H9 (cell line): ENCODE measurements around the gene SLC24A4. TPM values are rescaled to one million over a fixed set of nuclear protein-coding genes. Genes with fewer than 3 reads are reported as not detected.

Source experiments
- DNase-seq: peaks from one replicate; pipeline ENCODE4 v3.0.0-alpha.2; 2017
- H2AFZ ChIP-seq: one replicate; pipeline ENCODE4 v1.6.1; 2013; ENCODE audit warnings: mild to moderate bottlenecking, low read length, control low read depth, moderate library complexity
- H2AK5ac ChIP-seq: 2 replicates; pipeline ENCODE4 v1.6.1; 2013; ENCODE audit warnings: low read length, control low read depth, mixed read lengths; ENCODE audit not compliant: insufficient read length
- H2BK120ac ChIP-seq: one replicate; pipeline ENCODE4 v1.6.1; 2013; ENCODE audit warnings: low read depth, mild to moderate bottlenecking, low read length, control low read depth, inconsistent platforms; ENCODE audit not compliant: poor library complexity, severe bottlenecking
- H2BK12ac ChIP-seq: 2 replicates; pipeline ENCODE4 v1.6.1; 2013; ENCODE audit warnings: low read length, control low read depth, mixed read lengths, low read depth; ENCODE audit not compliant: insufficient read length
- H2BK15ac ChIP-seq: 2 replicates; pipeline ENCODE4 v1.6.1; 2013; ENCODE audit warnings: low read depth, low read length, control low read depth
- H2BK20ac ChIP-seq: one replicate; pipeline ENCODE4 v1.6.1; 2013; ENCODE audit warnings: low read depth, mild to moderate bottlenecking, low read length, control low read depth, inconsistent platforms; ENCODE audit not compliant: poor library complexity, severe bottlenecking
- H2BK5ac ChIP-seq: 2 replicates; pipeline ENCODE4 v1.6.1; 2013; ENCODE audit warnings: low read length, control low read depth, mixed read lengths; ENCODE audit not compliant: insufficient read length
- H3K14ac ChIP-seq: 2 replicates; pipeline ENCODE4 v1.6.1; 2013; ENCODE audit warnings: low read length, control low read depth; ENCODE audit not compliant: insufficient read depth
- H3K18ac ChIP-seq: 2 replicates; pipeline ENCODE4 v1.6.1; 2013; ENCODE audit warnings: low read depth, mild to moderate bottlenecking, mixed read lengths, low read length, control low read depth; ENCODE audit not compliant: insufficient read length
- H3K23ac ChIP-seq: 2 replicates; pipeline ENCODE4 v1.6.1; 2013; ENCODE audit warnings: low read length, control low read depth, mixed read lengths, low read depth; ENCODE audit not compliant: insufficient read length
- H3K23me2 ChIP-seq: 2 replicates; pipeline ENCODE4 v1.6.1; 2013; ENCODE audit warnings: low read depth, mild to moderate bottlenecking, mixed read lengths, low read length, control low read depth; ENCODE audit not compliant: insufficient read length, poor library complexity, severe bottlenecking
- H3K27ac ChIP-seq: 2 replicates; pipeline ENCODE4 v1.5.1; 2013; ENCODE audit warnings: low read length, control low read depth, mixed read lengths, low read depth; ENCODE audit not compliant: insufficient read length
- H3K27me3 ChIP-seq: 2 replicates; pipeline ENCODE4 v1.6.1; 2013; ENCODE audit warnings: low read length, control low read depth, inconsistent platforms; ENCODE audit not compliant: insufficient read depth
- H3K4ac ChIP-seq: 2 replicates; pipeline ENCODE4 v1.6.1; 2013; ENCODE audit warnings: low read depth, mild to moderate bottlenecking, control low read depth, inconsistent platforms, low read length, moderate library complexity
- H3K4me1 ChIP-seq: 2 replicates; pipeline ENCODE4 v1.6.1; 2013; ENCODE audit warnings: low read length, control low read depth, inconsistent platforms; ENCODE audit not compliant: insufficient read depth
- H3K4me2 ChIP-seq: 2 replicates; pipeline ENCODE4 v1.6.1; 2013; ENCODE audit warnings: low read length, control low read depth, mixed read lengths; ENCODE audit not compliant: insufficient read length, insufficient read depth
- H3K56ac ChIP-seq: 2 replicates; pipeline ENCODE4 v1.6.1; 2013; ENCODE audit warnings: low read depth, mild to moderate bottlenecking, mixed read lengths, low read length, control low read depth; ENCODE audit not compliant: insufficient read length
- H3K79me1 ChIP-seq: 2 replicates; pipeline ENCODE4 v1.6.1; 2013; ENCODE audit warnings: low read depth, mild to moderate bottlenecking, moderate library complexity, low read length, control low read depth, inconsistent platforms; ENCODE audit not compliant: insufficient read depth, poor library complexity, severe bottlenecking
- H3K79me2 ChIP-seq: 2 replicates; pipeline ENCODE4 v1.6.1; 2013; ENCODE audit warnings: low read length, control low read depth, inconsistent platforms; ENCODE audit not compliant: insufficient read depth
- H3K9ac ChIP-seq: 2 replicates; pipeline ENCODE4 v1.6.1; 2013; ENCODE audit warnings: low read length, control low read depth, mixed read lengths; ENCODE audit not compliant: insufficient read length; ENCODE audit errors: extremely low read depth
- H3K9me3 ChIP-seq: one replicate; pipeline ENCODE4 v1.6.1; 2013; ENCODE audit warnings: low read depth, low read length, inconsistent platforms; ENCODE audit not compliant: control insufficient read depth
- H3T11ph ChIP-seq: one replicate; pipeline ENCODE4 v1.6.1; 2013; ENCODE audit warnings: mild to moderate bottlenecking, low read length, control low read depth, inconsistent platforms
- H4K20me1 ChIP-seq: one replicate; pipeline ENCODE4 v1.6.1; 2013; ENCODE audit not compliant: control insufficient read depth, insufficient read length, insufficient read depth
- H4K5ac ChIP-seq: 2 replicates; pipeline ENCODE4 v1.6.1; 2013; ENCODE audit warnings: low read depth, mild to moderate bottlenecking, mixed read lengths, low read length, control low read depth; ENCODE audit not compliant: insufficient read length
- H4K8ac ChIP-seq: replicated peaks from 2 replicates; pipeline ENCODE4 v1.6.1; 2013; ENCODE audit warnings: low read length, control low read depth, mixed read lengths, low read depth; ENCODE audit not compliant: insufficient read length
- H4K91ac ChIP-seq: 2 replicates; pipeline ENCODE4 v1.6.1; 2013; ENCODE audit warnings: low read depth, mild to moderate bottlenecking, moderate library complexity, mixed read lengths, low read length, control low read depth; ENCODE audit not compliant: insufficient read length
- H3K27ac Mint-ChIP-seq, 3 experiments: 2 replicates in 2 of 3; 3 replicates in 1 of 3; pipeline ENCODE4 v1.8.0; 2020 to 2021; ENCODE audit warnings: mixed read lengths in 3 of 3, mild to moderate bottlenecking in 1 of 3, moderate library complexity in 1 of 3
- H3K27me3 Mint-ChIP-seq: 2 replicates; pipeline ENCODE4 v1.8.0; 2021; ENCODE audit warnings: low read depth, mild to moderate bottlenecking, moderate library complexity, mixed read lengths
- H3K36me3 Mint-ChIP-seq, 3 experiments: 2 replicates in 2 of 3; 3 replicates in 1 of 3; pipeline ENCODE4 v1.8.0; 2020 to 2021; ENCODE audit warnings: low read depth in 3 of 3, mixed read lengths in 3 of 3; ENCODE audit not compliant: insufficient read depth in 1 of 3
- H3K4me1 Mint-ChIP-seq, 2 experiments: 2 replicates each; pipeline ENCODE4 v1.8.0; 2020; ENCODE audit warnings: mixed read lengths in 2 of 2
- H3K4me3 Mint-ChIP-seq, 2 experiments: 2 replicates in 1 of 2; 3 replicates in 1 of 2; pipeline ENCODE4 v1.8.0; 2020 to 2021; ENCODE audit warnings: mild to moderate bottlenecking in 2 of 2, mixed read lengths in 2 of 2, moderate library complexity in 1 of 2
- H3K9me3 Mint-ChIP-seq, 2 experiments: 2 replicates in 1 of 2; 3 replicates in 1 of 2; pipeline ENCODE4 v1.8.0; 2020; ENCODE audit warnings: mild to moderate bottlenecking in 2 of 2, mixed read lengths in 2 of 2, moderate library complexity in 1 of 2
- CTCF ChIP-seq: fragments of 200-600 bp; sonication (generic); conservative IDR thresholded peaks from 3 replicates; pipeline ENCODE4 v1.8.0; 2021; ENCODE audit warnings: antibody characterized with exemption, mild to moderate bottlenecking
- WGBS: extraction: QIAGEN DNeasy Blood & Tissue Kit; methylation state at CpG from one replicate; pipeline ENCODE4 v1.1.7; 2013; ENCODE audit warnings: missing lambda C conversion rate, low lambda C conversion rate, mixed read lengths; ENCODE audit not compliant: insufficient read length; ENCODE audit errors: extremely low coverage; 5-methylcytosine and 5-hydroxymethylcytosine counted together
- total RNA-seq: library from RNA; stranded (reverse); gene quantifications from 2 replicates; pipeline ENCODE4 v1.2.1, GENCODE V29; 2021

The SLC24A4 gene
- total RNA-seq, 1 experiment from 2014 or later, result 0.24 TPM

- H3K27ac ChIP-seq, result no peak overlapping the region
- H3K27me3 Mint-ChIP-seq, result peaks cover 3% of the 10 kb centered on the region; the same call in 1 of the 2 replicates
- no peak overlapping the region for H2BK20ac ChIP-seq
- no peaks in the 10 kb centered on the region for H3K9me3 ChIP-seq
- H3K4me1 ChIP-seq, result no peaks in the 10 kb centered on the region
- H2AFZ ChIP-seq, result no peak overlapping the region
- no peaks in the 10 kb centered on the region for H3K9me3 Mint-ChIP-seq
- H3K18ac ChIP-seq, result no peak overlapping the region
- no CpG with 5 or more reads among the region's 17 CpGs for WGBS
- H3K4ac ChIP-seq, result no peak overlapping the region
- no peak overlapping the region for H3K4me3 Mint-ChIP-seq
- no peak overlapping the region for H3T11ph ChIP-seq
- H2BK5ac ChIP-seq, result no peak overlapping the region
- H4K91ac ChIP-seq, result no peak overlapping the region
- H3K4me1 Mint-ChIP-seq, result peaks cover 5 to 6% of the 10 kb centered on the region in 2 experiments; a peak in 2 of 4 replicates
- no peak overlapping the region for H3K56ac ChIP-seq
- H2BK12ac ChIP-seq, result no peak overlapping the region
- H3K36me3 Mint-ChIP-seq, result no peaks in the 10 kb centered on the region
- no peaks in the 10 kb centered on the region for H4K20me1 ChIP-seq
- no peaks in the 10 kb centered on the region for H3K79me1 ChIP-seq
- no peak for DNase-seq
- no peak overlapping the region for H3K23ac ChIP-seq
- H4K8ac ChIP-seq, result no peak overlapping the region
- H3K14ac ChIP-seq, result no peak overlapping the region; the same call in 1 of the 2 replicates
- H3K27me3 ChIP-seq, result no peaks in the 10 kb centered on the region
- no peak for TF ChIP-seq CTCF
- no peak overlapping the region for H4K5ac ChIP-seq
- H3K27ac Mint-ChIP-seq, result no peak overlapping the region
- no peaks in the 10 kb centered on the region for H3K23me2 ChIP-seq
- no peak overlapping the region for H3K4me2 ChIP-seq
- no peak overlapping the region for H2BK120ac ChIP-seq
- H2BK15ac ChIP-seq, result no peak overlapping the region
- H2AK5ac ChIP-seq, result no peak overlapping the region
- no peak overlapping the region for H3K9ac ChIP-seq
- no peaks in the 10 kb centered on the region for H3K79me2 ChIP-seq
Observed at GRCh38 chr14:92549105-92549858, 226.3 kb downstream of the SLC24A4 start.
